ENCODE data around the gene TM9SF1.

TM9SF1 gene

GRCh38 chr14:24160499-24160849 lies 34.8 kb downstream of the TM9SF1 start:
- no peak overlapping the region for H3K4me3 ChIP-seq (ENCODE audit: low read length)
- DNase-seq (ENCODE audit: low read depth), result no peak
- no peak for TF ChIP-seq CTCF (conservative IDR thresholded peaks at IDR 0.05; ENCODE audit: low read length)

- no peak for TF ChIP-seq CTCF (conservative IDR thresholded peaks at IDR 0.05; ENCODE audit: low read length)
- no peak overlapping the region for H3K4me3 ChIP-seq (ENCODE audit: low read length)
These were observed 35.3 kb downstream of the TM9SF1 start for GRCh38 chr14:24159777-24160498.

GRCh38 chr14:24157331-24157730 lies 37.9 kb downstream of the TM9SF1 start:
- H3K4me3 ChIP-seq (ENCODE audit: low read length), result no peak overlapping the region
- TF ChIP-seq CTCF (conservative IDR thresholded peaks at IDR 0.05; ENCODE audit: low read length), result no peak
- DNase-seq (ENCODE audit: low read depth), result no peak

More at GRCh38 chr14:24159777-24160498, 35.3 kb downstream of the TM9SF1 start:
- DNase-seq (ENCODE audit: low read depth), result no peak

- DNase-seq (ENCODE audit: low read depth), result no peak
- no peak for TF ChIP-seq CTCF (conservative IDR thresholded peaks at IDR 0.05; ENCODE audit: low read length)
- no peak overlapping the region for H3K4me3 ChIP-seq (ENCODE audit: low read length)
These were observed 38.4 kb downstream of the TM9SF1 start for GRCh38 chr14:24156840-24157239.

- DNase-seq (ENCODE audit: low read depth), result no peak
- TF ChIP-seq CTCF (conservative IDR thresholded peaks at IDR 0.05; ENCODE audit: low read length), result no peak
- H3K4me3 ChIP-seq (ENCODE audit: low read length), result no peak overlapping the region
These were observed 40.1 kb downstream of the TM9SF1 start for GRCh38 chr14:24155100-24155499.

GRCh38 chr14:24151404-24152080 lies 43.7 kb downstream of the TM9SF1 start:
- TF ChIP-seq CTCF (conservative IDR thresholded peaks at IDR 0.05; ENCODE audit: low read length), result no peak
- H3K4me3 ChIP-seq (ENCODE audit: low read length), result no peak overlapping the region
- no peak for DNase-seq (ENCODE audit: low read depth)

- no peak overlapping the region for H3K4me3 ChIP-seq (ENCODE audit: low read length)
- no peak for TF ChIP-seq CTCF (conservative IDR thresholded peaks at IDR 0.05; ENCODE audit: low read length)
- no peak for DNase-seq (ENCODE audit: low read depth)
These were observed 44.2 kb downstream of the TM9SF1 start for GRCh38 chr14:24150993-24151392.
